Stromal cell of bone marrow (primary cell): Measurements from ENCODE around the gene TFCP2L1.

ENCODE experiments used
- DNase-seq: peaks from one replicate; pipeline ENCODE4 v3.0.0-alpha.2; 2012; ENCODE audit warnings: low read depth

TFCP2L1 gene

GRCh38 chr2:121196132-121196848 lies 88.7 kb downstream of the TFCP2L1 start:
- no peak for DNase-seq

- no peak for DNase-seq
These were observed 90.0 kb downstream of the TFCP2L1 start for GRCh38 chr2:121195036-121195435.

- DNase-seq = no peak
These were observed 90.4 kb downstream of the TFCP2L1 start for GRCh38 chr2:121194626-121195025.

DNA sequence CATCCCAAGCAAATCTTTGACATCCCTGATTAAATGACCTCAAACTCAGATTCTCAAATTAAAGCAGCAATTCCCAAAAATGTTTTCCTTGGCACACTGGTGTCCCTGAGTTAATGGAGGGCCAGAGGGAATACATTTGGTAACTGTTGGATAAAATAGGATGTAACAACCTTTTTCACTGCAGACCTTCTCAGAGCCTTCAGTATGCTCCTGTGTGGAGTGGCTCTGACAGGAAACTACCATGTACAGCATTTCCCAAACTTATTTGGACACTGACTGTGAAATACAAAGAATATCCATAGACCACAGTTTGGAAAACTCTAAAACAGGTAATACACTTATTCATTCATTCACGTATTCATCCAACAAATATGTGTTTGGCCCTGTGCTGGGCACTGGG lies 91.8 kb downstream of the TFCP2L1 start:
- DNase-seq = no peak

DNA sequence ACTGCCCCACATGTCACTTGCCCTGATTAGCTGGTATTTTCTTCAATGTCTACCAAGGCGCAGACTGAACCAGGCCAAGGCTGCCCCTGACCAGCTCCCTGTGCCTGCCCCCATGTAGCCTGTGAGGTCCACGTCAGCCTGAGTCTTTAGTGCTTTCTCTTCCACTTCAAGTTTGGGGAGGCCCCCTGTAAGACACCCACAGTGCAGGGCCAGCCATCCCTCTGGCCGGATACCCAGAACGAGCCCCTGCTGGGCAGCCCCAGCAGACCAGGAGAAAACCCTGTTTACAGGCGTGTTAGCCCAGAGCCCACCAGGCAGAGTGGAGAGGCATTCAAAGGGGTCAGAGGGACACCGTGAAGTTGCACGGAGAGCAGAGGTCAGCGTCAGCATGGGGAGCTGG lies 92.4 kb downstream of the TFCP2L1 start:
- DNase-seq = no peak

DNA sequence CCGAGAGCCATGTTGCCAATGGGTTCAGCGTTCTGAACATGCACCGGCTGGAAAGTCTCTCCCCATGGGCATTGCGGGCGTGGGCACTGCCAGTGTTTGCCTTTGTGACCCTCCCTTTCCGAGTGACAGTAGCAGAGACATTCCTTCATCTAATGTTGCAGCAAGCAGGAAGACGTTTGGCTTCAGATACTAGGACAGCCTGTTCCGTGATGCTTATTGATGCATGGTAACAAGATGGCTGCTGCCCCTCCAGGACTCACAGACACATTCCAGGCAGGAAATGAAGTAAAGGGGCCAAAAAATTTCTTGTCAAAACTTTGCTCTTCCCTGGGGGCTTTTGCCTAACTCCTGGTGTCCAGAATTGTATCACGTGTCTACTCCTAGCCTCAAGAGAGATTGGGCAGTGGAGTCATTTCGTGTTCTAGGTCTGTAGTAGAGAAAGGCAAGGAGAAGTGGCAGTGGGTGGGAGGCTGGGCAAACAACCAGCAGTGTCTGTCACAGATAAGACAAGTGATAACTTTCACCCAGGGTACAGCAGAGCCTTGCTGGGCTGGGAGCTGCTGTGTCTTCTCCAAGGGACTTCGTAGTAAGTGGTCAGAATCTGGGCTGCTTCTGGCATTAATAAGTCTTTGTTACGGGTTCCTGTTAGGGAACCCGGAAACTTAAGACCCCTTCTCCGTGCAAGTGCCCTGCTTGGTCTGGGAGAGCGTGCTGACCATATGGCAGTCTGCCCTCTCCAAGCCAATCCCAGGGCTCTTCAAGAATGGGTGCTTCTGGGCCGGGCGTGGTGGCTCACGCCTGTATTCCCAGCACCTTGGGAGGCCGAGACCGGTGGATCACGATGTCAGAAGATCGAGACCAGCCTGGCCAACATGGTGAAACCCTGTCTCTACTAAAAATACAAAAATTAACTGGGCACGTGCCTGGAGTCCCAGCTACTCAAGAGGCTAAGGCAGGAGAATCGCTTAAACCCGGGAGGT lies 93.5 kb downstream of the TFCP2L1 start:
- no peak for DNase-seq

DNA sequence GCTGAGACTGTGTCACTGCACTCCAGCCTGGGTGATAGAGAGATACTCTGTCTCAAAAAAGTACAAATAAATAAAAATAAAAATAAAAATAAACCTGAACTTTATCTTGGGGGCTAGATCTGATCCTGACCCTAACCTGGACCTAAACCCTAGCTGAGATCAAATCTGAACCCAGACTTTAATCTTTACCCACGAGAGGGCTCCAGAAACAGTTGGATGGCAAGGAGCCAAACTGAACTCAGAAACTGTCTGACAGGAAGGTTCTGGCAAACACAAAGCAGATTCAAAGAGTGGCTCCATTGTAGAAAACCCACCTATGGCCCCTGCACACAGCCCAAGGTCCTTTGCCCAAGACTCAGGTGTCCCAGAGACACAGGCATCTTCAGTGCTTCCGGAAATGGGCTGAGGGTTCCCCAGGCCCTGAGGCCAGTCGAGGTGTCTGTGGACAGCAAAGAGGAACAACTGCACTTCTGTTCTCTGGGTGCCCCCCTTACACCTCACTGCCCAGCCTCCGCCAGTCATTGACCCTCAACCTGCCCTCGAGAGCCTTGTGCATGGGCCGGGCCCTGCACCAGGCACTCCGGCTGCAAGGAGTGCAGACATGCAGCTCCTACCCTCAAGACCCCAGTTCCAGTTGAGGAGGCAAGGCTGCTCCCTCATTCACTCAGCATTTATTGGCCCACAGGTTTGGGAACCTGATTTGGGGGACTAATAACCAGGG lies 95.2 kb downstream of the TFCP2L1 start:
- no peak for DNase-seq

GRCh38 chr2:121189011-121189410 lies 96.0 kb downstream of the TFCP2L1 start:
- no peak for DNase-seq

- DNase-seq = no peak
These were observed 97.0 kb downstream of the TFCP2L1 start for GRCh38 chr2:121187982-121188411.

GRCh38 chr2:121187351-121187981 lies 97.5 kb downstream of the TFCP2L1 start:
- no peak for DNase-seq

DNA sequence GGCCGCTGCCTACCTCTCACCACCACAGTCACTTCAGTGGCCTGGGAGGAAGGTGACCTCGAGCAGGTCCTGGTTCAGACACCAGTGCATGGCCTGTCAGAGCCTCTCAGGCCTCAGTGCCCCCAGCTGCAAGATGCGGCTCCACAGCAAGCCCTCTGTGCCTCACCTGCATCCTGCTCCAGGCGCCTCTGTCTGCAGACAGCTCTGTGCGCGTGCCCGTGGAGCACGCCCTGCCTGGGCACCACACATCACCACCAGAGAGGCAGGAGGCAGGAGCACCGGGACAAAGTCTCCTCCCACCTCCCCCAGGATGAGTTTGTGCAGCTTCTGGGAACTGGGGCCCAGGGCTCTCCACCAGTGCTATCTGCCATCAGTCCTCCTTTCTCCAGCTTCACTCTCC lies 98.7 kb downstream of the TFCP2L1 start:
- DNase-seq = no peak

- DNase-seq = no peak
These were observed 99.4 kb downstream of the TFCP2L1 start for GRCh38 chr2:121185571-121186074.

GRCh38 chr2:121185111-121185510 lies 99.9 kb downstream of the TFCP2L1 start:
- no peak for DNase-seq

- no peak for DNase-seq
These were observed 100.6 kb downstream of the TFCP2L1 start for GRCh38 chr2:121184248-121184862.

DNA sequence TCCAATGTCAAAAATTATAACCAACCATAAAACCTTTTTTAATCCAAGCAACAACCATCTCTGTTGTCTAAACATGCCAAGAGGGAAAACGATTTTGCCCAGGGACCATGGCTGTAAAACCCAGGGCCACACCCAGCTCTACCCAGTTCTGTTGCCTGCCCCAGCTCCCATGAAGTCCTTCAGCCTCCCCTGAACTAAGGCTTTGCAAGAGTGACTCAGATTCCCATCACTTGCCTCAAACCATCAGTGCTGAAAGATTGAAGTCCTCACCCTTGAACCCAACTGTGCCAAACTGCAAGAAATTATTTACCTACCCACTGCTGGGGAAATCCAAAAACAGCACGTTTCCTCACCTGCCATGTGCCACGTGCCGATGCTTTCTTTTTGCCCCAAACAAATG lies 102.5 kb downstream of the TFCP2L1 start:
- no peak for DNase-seq

- DNase-seq = no peak
These were observed 105.5 kb downstream of the TFCP2L1 start for GRCh38 chr2:121179467-121179866.

GRCh38 chr2:121178730-121179129 lies 106.3 kb downstream of the TFCP2L1 start:
- DNase-seq = no peak

DNA sequence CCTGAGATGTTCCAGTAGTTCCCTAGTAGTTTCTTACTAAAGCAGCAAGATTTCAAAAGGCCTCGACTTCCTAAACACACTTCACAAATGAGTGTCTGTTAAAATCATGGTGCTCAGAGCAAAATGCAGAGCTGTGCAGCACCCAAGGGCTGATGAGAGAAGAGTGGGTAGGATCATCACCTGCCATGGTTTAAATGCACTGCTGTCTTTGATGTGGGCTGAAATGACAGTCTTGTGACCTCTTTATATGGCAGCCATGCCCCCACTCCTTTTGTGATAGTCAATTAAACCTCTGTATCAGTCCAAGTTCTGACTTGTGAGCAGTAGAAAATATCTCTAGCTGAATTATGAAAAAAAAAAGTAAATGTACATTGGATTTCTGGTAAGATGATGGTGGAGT lies 107.1 kb downstream of the TFCP2L1 start:
- no peak for DNase-seq

GRCh38 chr2:121175326-121175725 lies 109.7 kb downstream of the TFCP2L1 start:
- DNase-seq = no peak

DNA sequence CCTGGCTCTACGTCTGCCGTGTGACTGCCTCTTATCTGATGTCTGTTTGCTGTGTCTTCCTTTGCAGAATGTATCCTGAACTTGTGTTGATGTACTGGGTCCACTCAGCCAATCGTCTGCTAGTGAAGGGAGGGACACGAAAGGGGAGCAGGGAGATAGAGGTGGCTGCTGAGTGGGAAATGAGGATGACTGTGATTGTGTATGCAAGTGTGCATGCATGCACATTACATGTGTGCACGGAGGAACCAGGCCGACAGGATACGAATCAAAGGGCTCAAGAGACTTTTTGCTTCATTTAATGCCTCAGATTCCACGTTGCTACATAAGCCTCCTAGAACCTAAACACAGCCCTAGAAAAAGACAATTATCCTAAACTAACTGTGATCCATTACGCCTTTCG lies 111.2 kb downstream of the TFCP2L1 start:
- DNase-seq = no peak

DNA sequence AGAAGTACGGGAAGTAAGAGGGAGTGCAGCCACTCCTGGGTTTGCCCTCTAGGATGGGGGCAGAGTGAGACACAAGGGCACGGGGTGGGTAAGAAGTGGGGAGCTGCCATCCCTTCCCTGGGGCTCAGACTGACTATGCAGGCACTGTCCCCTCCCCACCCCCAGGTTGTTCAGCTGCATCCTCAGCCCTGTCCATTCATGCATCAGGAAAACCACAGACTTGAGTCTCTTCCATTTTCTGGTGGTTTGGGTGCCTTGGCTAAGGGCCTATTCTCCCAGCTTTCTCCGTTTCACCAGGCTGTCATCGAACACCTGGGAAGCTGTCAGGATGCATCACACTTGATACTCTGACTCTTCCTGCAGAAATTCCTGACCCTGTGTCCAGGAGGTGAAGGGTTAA lies 111.9 kb downstream of the TFCP2L1 start:
- no peak for DNase-seq
